GM18498 (cell line): Measurements from ENCODE around the gene ALDH1A3.

Source experiments
- ATAC-seq: cut with Tn5 transposase; IDR thresholded peaks from one replicate; pipeline ENCODE4 v1.9.1; 2021; ENCODE audit warnings: mild to moderate bottlenecking, moderate library complexity; ENCODE audit not compliant: unreplicated experiment

ALDH1A3 gene

GRCh38 chr15:100944986-100945385 is 65.4 kb downstream of the ALDH1A3 start:
- ATAC-seq: no peak

- ATAC-seq: no peak
These were observed 68.3 kb downstream of the ALDH1A3 start for GRCh38 chr15:100947760-100948429.

- no peak for ATAC-seq
These were observed 68.8 kb downstream of the ALDH1A3 start for GRCh38 chr15:100948430-100948762.

GRCh38 chr15:100949691-100950090 is 70.1 kb downstream of the ALDH1A3 start:
- no peak for ATAC-seq

- ATAC-seq: no peak
These were observed 72.3 kb downstream of the ALDH1A3 start for GRCh38 chr15:100951965-100952364.

GRCh38 chr15:100952566-100952965 is 72.9 kb downstream of the ALDH1A3 start:
- no peak for ATAC-seq

- ATAC-seq: no peak
These were observed 78.9 kb downstream of the ALDH1A3 start for GRCh38 chr15:100958326-100959065.

GRCh38 chr15:100959066-100960050 is 79.7 kb downstream of the ALDH1A3 start:
- no peak for ATAC-seq
